GM21381 (cell line): ENCODE results near the gene CIZ1.
"Not testable (repeated sequence)": the region's sequence is repeated elsewhere in the genome, so short reads cannot be mapped to it uniquely, and the experiment has no call there.

Experiments
- ATAC-seq: cut with Tn5 transposase; IDR thresholded peaks from one replicate; pipeline ENCODE4 v1.9.1; 2021; ENCODE audit warnings: mild to moderate bottlenecking, moderate library complexity; ENCODE audit not compliant: unreplicated experiment

CIZ1 gene

DNA sequence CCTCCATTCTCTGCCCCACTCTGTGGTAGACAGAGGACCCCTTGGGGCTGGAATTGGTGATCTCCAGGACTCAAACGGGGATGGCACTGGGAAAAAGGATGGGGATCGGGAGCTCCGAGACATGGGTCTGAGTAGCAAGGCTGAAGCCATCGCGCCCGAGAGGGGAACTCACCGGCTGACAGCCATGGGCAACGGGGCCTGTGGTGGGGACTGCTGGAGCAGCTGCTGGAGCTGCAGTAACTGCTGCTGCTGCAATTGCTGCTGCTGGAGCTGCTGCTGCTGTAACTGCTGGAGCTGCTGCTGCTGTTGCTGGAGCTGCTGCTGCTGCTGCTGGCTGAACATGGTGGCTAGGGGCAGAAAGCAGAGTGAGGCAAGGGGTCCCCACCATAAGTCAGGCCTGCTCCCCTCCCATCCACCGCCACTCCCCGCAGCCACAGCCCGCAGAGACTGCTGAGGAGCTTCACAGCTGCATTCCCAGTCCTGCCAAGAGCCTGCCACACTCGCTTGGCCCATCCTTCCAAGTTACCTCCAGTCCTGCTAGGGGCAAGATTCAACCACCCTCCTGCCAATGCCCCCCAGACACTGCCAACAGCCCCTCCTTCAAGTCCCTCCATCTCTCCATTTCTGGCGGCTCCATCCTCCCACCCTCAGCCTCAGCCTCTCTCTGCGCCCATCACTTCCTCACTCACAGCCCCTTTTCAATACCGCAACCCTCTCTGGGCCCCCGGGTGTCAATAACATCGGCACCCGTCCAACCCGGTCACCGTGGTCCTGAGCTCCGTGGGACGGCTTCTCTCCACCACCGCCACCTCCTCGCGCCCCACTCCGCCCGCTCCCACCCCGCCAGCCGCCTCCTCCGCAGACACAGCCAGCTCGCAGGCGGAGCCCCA is 611 bp downstream of the CIZ1 start:
- no peak for ATAC-seq

DNA sequence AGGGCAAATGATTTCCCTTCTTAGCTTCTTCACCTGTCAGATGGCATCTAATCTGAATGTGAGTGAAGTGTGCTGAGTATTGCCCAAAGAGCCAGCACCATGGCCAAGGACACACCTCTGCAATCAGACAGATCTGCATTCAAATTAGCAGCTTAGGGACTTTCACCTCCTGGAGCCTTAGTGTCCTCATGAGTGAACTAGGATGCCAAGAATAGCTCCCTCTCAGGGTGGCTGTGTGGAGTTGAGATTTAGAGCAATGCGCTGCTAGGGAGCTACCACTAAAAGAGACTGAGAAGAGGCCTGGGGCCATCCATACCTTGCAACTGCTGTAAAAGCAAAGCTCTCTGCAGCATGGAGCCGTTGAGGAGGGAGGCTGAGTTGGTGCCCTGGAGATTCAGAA is 1.4 kb downstream of the CIZ1 start:
- no peak for ATAC-seq

DNA sequence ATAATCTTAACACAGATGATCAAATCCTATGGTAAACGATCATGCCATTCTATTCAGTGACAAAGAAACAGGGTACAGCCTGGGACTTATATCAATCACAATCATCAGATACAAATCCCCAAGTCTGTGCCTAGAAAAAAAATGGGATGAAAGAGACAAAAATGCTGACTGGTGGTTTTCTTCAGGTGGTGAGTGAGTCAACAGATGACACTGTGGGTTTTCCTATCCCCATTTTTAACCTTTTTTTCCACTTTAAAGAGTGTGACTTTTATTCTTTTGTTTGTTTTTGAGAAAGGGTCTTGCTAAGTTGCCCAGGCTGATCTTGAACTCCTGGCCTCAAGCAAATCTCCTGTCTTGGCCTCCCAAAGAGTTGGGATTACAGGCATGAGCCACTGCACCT is 3.2 kb downstream of the CIZ1 start:
- no peak for ATAC-seq

DNA sequence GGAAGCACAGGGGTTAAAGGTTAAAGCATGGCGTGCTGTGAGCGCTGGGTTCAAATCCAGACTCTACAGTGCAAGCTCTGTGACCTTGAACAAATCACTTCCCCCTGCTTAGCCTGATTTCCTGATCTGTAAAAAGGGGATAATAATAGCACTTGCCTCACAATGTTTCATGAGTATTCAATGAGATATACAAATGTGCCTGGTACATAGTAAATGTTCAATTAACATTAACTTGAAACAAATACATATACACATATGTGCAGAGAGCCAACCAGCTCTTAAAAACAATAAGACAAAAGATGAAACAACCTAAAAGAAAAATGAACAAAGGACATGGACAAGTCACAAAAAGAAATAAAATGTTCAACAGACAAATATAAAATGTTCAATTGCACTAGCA is 4.0 kb downstream of the CIZ1 start:
- no peak for ATAC-seq

DNA sequence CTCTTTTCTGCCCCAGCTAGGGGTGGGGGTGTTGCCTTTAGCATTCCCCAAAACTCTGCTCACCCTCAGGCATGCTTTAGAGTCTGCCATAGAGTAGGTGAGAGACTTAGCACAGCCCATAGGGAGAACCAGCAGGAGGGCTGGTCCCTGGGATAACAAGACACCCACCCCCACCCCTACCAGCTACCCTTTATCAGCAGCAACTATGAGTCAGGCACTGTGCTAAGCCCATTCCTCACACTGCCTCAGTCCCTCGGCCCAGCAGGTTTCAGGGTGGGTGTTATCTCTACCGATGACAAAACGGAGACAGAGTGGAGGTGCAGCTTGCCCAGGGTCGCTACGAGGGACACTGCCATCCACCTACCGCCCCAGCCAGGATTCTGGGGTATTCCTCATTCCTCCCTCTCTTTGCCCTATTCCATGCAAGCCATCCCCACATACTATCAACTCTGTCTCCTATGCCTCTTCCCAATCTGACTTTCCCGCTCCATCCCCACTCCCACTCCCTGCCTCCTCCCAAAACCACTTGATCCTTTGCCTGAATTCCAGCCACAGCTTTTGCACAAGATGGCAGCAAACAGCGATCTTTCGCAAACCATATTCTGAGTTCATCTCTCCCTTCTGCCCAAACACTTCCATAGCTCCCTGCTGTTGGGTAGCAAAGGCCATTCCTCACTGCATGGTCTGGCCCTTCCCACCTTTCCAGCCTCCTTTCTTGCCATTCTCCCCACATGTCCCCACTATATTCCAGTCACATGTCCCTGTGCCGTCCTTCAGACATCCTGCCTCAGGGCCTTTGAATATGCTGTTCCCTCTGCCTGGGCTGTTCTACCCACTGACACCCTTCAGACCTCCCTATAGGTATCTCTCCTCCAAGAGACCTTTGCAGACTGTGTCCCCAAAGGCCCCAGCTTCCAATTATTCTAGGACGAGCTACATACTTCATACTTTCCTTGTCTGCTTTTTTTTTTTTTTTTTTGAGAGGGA is 5.1 kb downstream of the CIZ1 start:
- no peak for ATAC-seq

DNA sequence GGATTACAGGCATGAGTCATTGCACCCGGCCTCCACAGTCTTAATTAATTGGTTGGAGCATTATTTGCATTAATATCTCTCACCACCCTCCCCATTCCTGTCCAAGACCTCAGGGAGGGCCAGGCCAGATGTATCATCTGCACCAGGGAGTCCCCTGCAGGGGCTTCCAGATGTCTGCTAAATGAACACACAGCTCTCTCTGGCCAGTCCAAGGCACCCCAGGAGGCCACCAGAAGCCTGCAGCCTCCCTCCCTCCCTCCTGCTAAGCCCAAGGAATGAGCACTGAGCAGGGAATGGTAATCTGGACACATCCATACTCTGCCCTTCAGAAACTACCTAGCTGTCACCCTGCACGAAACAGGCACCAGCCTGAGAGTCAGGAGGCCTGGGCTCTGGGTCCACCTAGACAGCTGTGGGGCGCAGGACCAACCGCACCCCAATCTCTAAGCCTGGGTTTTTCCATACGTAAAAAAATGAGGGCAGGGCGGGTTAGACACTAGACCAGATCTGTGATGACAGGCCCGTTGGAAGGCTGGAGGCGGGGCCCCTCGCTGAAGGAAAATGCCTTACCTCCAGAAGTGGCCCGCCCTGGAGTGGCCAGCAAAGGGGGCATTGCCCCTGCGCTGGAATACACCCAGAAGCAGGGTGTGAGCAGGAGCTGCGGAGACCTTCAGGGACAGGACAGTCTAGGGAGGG is 8.3 kb downstream of the CIZ1 start:
- no peak for ATAC-seq

DNA sequence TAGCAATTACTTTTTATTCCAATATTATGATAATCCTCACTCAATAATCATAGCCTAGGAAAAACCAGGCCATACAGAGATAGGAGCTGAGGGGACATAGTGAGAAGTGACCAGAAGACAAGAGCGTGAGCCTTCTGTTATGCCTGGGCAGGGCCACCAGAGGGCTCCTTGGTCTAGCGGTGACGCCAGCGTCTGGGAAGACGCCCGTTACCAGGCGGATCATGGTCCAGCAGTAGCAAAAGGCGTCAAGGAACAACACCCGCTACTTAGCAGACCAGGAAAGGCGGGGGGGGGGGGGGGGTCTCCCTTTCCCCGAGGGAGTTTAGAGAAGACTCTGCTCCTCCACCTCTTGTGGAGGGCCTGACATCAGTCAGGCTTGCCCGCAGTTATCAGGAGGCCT is 9.9 kb downstream of the CIZ1 start:
- not testable (repeated sequence) for ATAC-seq

DNA sequence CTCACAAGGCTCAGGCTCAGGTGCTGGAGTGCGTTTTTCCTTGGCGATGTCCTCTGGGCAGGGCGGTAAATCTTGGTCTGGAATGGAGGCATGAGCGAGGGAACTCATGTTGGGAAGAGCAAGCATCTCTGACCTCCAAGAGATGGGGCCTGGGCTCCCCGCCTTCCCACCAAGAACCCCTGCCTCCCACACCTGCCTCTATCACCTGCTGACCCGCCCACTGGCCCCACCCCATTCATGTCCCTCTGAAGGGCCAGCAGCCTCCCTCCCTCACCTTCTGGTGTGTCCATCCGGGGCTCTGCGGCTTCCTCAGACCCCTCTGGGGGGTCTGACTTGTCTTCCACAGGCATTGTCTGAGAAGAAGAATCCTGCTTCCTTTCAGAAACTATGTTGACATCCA is 10.9 kb downstream of the CIZ1 start:
- ATAC-seq: no peak

DNA sequence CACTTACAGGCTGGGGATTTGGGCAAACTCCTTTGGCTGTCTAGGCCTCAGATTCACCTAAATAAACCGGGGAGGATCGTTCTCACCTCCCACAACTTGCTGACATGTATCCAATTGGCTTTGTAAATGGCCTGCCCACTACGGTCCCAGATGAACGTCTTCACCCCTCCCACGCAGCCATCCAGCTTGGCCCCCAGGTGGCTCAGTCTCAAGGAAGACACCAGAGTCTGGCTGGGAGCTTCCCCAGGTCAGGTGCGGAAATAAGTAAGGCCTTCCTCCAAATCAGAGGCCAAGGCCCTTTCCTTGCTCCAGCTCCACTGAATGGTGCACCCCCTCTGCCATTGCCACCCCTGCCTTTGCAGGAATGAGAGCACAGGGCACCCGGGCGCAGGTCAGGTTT is 11.4 kb downstream of the CIZ1 start:
- no peak for ATAC-seq

DNA sequence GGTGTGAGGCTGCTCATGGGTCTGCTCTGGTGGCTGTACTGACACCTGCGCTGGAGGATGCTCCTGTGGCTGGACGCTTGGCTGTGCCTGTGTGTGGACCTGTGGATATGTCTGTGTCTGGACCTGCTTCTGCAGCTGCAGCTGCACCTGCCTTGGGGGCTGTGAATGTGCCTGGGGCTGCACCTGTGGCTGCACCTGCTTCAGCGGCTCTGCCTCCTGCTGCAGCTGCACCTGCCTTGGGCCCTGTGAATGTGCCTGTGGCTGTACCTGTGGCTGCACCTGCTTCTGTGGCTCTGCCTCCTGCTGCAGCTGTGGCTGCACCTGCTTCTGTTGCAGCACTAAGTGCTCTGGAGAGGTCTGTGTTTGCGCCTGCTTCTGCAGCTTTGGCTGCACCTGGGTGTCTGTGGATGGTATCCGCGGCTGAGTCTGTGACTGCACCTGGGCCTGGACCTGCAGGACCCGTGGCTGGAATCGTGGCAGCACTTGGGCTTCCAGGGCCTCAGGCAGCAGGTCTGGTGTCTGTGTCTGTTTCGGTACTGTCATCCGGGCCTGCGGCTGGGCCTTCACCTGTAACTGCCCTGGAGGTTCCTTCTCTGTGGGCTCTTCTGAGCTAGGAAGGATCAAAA is 12.5 kb downstream of the CIZ1 start:
- ATAC-seq: no peak

DNA sequence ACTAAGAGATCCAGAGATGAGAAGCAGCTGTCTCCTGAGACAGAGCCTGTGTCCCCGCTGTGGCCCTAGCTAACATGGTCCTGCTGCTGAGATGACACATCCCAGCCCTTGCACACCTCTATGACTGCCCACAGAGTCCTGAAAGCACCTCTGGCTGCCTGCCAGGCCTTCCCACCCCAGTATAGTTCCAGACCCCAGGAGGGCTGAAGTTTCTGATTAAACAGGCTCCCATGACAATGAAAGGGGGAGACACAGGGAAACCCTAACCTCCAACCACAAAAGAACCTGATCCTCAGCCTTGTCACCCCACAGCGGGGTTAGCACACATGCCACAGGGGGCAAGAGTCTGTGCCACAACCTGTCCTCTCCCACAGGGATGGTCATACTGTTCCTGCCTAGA is 15.6 kb downstream of the CIZ1 start:
- ATAC-seq: no peak

DNA sequence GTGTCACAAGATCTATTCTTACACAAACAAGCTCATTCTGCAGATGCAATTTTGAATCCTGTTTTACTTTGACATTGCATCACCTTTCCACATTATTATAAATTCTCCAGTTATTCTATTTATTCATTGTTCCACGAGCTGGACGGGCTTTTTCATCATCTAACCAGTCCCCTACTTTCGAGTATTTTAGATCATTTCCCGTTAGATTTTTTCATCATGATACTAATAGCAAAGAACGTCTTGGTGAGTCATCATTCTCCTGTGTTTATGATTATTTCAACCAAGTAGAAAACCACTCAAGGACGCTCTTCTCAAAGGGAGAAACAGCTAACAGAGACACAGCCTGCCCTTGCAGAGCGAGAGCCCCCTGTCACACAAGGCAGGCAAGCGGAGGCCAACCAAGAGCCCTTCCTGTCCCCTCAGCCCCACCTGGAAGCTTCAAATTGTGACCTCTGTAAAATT is 16.2 kb downstream of the CIZ1 start:
- ATAC-seq: no peak

DNA sequence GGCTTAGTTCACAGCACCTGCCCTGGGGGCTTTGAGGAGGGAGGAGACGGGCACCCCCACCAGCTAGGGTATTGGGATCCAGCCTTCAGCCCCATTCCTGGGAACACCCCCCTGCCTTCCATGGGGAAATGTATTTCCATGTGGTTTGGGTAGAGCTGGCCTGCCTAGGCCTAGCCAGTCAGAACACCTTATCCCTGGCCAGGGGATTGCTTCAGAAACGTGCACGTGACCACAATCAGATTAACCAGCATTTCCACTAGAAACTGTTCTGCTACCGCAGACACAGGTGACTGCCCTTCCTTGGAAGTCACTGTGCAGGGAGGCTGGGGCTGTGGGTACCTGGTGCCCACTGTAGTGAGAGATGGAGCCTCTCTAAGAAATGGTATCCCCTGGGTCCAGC is 17.3 kb downstream of the CIZ1 start:
- no peak for ATAC-seq

DNA sequence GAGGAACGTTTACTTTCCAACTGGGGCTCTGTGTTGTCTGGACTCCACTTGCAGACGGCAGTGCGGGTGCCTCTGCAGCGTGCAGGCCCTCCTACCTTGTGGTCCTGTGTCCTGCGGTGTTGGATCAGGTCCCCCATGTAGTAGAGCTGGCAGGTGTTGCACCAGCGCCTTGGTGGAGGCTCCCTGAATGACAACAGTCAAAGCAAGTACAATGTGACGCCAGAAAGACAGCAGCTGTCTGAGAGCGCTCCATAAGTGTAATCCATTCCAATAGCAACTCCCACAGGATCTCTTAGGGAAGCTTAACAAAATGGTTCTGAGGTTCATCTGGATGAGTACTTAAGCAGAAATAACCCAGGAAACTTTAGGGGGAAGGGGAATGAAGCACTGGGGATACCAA is 21.4 kb downstream of the CIZ1 start:
- ATAC-seq: no peak

DNA sequence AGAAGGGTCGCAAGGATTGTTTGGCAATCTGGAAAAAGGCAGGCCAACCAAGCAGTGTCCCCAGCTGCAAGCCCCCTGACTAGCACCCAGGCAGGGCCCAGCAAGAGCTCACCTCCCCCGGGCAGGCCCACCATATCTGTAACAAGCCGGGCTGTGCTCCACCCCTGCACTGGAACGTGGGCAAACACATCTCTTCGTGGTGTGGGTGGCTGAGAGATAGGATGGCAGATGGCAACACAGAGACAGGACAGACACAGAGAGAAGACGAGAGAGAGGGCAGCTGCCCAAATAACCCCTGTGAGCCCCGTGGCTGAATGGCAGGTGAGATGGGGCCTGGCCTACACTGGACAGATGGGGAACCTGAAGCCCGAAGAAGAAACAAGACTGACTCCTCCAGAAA is 21.9 kb downstream of the CIZ1 start:
- no peak for ATAC-seq

DNA sequence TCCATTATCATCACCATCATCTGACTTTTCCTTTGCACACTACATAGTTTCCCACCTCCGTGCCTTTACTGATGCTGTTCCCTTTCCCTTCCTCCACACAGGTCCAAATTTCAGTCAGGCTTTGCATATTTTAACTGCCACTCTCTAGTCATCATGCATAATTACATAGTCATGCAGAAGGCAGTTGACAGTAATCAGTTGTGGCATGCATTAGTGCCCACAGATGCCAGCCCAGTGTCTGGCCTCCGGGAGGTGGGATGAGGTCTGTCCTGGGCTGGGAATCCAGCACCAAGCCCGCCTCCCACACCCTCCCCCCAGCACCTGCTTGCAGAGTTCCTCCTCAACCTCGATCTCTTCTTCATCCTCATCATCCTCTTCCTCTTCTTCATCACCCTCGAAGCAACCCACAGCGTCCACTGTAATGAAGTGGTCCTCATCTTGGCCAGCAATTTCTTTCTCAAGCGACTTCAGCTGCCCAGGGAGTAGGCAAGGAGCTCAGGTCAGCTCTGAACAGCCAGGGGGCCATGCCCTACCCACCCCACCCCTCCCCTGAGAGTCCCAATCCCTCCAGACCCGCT is 22.6 kb downstream of the CIZ1 start:
- no peak for ATAC-seq

DNA sequence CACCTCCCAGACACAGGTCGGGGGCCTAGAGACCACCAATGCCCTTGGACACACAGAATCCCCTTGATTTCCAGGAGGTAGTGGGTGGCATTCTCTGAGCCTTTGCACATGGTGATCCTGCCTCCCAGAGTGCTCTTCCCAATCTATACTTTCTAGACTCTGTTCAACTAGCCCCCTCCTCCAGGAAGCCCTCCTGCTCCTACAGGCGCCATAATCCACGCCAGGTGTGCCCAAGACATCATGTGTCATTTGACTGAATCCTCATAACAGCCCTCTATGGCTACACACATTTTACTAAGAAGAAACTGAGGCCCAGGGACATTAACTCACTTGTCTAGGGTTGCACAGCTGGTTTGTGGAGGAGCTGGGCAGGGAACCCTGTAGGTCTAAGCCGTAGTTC is 24.2 kb downstream of the CIZ1 start:
- ATAC-seq: no peak

DNA sequence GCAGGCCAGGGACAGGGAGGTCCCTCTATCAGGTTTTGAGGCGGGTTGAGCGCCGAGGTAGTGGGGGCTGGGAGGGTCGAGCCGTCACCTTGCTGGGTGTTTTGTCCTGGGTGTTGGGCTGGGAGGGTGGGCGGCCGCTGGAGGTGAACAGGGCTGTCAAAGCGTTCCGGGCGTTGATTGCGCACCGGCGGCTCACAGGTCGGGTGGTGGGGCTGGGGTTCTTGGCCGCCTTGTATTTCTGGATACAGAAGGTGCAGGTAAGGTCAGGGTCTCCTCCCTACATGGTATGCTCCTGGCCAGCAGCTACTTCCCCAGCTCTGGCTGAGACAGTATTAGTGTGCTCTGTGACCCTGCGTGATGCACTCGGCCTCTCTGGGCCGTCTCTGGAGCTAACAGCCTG is 25.2 kb downstream of the CIZ1 start:
- no peak for ATAC-seq

DNA sequence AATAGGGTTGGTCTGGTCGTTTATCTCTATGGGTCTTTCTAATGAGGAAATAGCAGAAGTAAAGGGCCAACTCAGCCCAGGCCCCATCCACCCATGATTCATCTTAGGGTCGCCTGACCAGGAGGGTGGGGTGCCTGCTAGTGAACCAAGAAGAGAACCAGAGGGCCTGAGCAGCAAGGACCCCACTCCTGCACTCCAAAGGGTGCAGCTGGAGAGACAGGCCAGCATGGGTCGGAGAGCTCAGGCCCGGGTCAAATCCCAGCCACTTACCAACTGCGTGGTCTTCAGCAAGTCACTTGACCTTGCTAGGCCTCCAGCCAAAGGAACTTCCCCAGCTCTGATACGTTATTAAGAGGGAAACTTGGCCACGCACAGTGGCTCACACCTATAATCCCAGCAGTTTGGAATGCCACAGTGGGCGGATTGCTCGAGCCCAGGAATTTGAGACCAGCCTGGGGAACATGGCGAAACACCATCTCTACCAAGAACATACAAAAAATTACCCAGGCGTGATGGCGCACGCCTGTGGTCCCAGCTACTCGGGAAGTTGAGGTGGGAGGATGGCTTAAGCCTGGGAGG is 27.0 kb downstream of the CIZ1 start:
- ATAC-seq: no peak
